ENCODE data around the gene PLK5.

The PLK5 gene

DNA sequence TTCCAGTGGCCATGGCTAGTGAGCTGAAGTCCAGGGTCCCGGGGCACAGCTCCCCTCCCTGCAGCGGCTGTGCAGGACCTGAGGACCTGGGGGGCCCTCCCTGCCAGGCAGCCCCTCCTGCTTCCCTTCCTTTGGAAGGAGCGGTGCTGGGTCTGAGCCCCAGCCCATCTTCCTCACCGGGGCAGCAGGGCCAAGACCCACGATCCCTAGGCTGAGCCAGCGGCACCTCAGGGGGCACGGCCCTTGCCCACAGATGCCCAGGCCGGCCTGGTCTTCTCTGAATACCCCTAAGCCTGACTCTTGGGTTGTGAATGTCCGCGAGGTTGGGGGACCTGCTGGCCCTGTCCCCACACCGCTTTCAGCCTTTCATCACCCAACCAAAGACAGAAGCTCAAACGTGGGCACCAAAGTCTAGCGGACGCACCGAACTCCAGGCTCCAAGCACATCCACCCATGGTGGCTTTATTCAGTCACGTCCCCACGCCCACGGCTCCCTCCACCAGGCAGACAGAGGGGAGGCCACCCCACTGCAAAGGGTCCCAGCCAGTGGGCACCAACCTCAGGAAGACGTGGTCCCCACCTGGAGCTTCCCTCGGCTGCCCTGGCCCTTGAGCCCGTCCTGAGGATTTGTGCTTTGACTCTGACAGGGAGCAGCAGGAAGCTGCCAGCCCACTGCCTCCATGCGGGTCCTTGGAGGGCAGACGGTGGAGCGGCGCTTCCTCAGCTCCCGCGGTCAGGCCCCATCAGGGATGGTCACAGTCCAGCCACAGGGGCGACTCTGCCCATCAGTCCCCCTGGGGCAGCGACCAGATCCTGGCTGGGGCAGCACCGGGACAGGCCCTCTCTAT is 52.6 kb downstream of the PLK5 start:
- DNase-seq (ENCODE audit: low read depth in 3 of 3, low spot score in 1 of 3): no peak

DNA sequence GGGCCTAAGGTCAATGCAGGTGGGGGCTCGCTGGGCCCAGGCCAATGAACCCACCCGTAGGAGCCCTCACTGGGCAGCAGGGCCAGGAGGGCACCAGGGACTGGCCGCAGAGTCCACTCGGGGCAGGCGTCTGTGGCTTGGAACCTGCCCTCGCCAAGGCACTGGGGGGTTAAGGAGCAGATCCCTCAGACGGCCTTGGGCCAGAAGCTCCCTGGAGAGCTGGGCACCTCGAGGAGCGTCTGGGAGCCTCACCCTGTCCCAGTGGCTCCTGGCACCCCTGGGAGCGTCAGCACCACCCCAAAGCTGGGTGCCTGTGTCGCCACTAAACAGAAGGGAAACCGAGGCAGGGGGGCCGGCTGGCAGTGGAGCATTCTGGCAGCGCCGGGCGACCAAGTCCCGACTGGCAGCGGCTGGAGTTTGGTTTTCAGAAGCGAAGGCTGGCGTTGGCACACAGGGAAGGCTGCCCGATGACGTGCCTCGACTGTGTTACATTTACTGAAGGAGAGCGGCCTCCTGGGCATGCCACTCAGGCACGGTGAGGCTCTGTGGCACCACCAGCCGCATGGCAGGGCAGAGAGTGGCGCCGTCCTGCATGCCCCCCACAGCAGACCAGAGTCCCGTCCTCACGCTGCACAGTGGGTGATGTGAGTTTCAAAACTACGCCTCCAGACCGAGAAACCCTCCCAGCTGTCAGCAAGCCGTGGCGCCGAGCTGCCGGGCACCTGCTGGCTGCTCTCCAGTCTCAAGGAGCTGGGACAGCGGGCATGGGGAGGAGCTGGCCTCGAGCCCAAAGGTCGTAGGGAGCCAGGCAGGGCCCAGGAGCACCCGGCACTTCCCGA is 53.4 kb downstream of the PLK5 start:
- no peak for DNase-seq (ENCODE audit: low read depth in 3 of 3, low spot score in 1 of 3)

DNA sequence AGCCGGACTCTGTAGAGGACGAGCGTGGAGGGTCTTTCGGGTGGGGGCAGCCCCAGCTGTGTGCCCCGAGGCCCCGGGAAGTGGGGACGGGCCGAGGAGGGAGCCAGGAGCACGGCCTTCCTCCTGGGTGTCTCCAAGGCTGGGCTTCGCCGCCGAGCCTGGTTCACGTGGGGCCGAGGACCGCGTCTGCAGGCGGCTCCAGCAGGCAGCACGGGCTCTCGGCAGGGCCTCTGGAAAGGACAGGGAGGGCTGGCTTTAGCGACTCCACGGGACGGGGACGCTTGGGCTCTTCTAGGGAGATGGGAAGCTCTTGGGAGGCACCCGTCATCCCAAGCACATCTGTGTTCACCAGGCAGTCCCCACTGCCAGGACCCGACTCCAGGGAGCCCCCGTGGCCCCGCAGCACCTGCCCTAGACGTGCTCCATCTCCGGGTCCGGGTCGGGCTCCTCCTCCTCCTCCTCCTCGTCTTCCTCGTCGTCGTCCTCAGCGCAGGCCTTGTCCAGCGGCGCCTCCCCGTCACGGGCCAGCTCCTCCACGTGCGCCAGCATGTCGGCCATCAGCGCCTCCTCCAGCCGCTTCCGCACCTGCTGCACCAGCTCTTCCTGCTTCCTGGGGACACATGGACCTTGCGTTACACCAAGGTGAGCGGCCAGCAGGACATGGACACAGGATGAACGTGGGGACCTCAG is 54.2 kb downstream of the PLK5 start:
- no peak for DNase-seq (ENCODE audit: low read depth in 3 of 3, low spot score in 1 of 3)

DNA sequence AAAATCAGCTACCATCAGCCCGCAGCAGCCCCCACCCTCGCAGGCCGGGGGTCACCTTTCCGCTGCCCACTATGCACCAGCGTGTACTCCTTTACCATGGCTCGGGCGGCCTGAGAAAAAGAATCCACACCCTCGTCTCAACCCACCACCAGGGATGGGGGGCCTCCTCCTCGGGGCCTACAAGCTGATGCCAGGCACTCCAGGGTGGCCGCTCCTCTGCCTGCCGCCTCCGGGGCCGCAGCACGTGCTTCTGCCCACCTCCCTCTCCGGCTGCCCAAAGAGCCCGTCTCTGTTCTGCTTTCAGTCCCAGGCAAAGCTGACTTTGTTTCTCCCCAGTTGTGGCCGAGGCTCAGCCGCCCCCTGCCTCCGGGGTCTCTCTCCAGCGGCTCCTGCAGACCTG is 55.3 kb downstream of the PLK5 start:
- DNase-seq (ENCODE audit: low read depth in 3 of 3, low spot score in 1 of 3): no peak

DNA sequence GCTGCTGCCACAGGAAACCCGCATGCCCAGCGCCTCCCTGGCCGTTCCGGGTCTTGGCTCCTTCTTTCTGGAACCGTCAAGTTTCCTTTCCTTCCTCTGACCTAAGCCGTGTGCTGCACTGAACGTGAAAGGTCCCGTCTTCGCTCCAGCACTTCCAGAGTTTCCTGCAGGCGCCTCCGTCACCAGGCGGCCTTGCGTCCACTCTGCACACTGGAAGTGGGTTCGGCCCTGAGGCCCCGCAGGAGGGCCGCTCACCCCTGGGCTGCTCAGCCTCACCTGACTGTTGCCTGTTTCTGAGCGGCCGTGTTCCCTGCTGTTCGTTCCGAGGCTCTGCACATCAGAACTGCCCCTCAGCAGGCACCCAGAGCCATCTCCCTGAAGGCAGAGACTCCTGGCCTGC is 56.5 kb downstream of the PLK5 start:
- no peak for DNase-seq (ENCODE audit: low read depth in 3 of 3, low spot score in 1 of 3)

DNA sequence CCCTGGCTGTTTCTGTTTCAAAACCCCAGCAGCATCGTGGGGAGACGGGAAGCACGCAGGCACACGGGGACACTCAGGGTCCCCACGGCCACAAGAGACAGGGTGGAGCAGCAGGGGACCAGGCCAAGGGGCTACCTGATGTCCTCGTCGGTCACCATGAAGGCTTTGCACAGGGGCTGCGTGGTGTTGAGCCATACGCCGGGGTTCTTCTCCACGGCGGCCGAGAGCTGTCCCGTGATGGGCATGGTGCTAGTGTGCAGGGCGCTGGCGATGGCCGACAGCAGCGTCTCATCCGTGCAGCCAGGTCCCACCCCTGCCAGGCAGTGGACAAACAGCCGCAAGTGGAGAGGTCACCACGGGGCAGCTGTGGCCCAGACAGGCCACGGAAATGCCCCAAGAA is 57.1 kb downstream of the PLK5 start:
- no peak for DNase-seq (ENCODE audit: low read depth in 3 of 3, low spot score in 1 of 3)

DNA sequence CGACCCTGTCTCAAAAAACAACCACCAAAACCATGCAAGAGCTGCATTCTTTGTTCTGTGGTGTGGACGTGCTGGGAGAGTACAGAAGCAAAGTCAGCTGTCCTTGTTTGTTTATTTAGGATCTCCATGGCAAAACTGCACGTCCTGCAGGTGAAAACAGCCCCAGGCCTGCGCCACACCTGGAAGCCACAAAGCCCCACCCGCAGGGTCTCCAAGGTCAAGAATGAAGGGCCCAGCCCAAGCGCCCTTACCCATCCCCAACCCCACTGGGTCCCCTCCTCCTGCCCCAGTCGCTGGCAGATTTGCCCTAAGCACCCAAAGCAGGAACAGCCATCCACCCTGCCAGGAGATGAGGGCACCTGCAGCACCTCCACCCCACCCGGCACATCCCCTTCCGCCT is 58.3 kb downstream of the PLK5 start:
- DNase-seq (ENCODE audit: low read depth in 3 of 3, low spot score in 1 of 3): no peak

DNA sequence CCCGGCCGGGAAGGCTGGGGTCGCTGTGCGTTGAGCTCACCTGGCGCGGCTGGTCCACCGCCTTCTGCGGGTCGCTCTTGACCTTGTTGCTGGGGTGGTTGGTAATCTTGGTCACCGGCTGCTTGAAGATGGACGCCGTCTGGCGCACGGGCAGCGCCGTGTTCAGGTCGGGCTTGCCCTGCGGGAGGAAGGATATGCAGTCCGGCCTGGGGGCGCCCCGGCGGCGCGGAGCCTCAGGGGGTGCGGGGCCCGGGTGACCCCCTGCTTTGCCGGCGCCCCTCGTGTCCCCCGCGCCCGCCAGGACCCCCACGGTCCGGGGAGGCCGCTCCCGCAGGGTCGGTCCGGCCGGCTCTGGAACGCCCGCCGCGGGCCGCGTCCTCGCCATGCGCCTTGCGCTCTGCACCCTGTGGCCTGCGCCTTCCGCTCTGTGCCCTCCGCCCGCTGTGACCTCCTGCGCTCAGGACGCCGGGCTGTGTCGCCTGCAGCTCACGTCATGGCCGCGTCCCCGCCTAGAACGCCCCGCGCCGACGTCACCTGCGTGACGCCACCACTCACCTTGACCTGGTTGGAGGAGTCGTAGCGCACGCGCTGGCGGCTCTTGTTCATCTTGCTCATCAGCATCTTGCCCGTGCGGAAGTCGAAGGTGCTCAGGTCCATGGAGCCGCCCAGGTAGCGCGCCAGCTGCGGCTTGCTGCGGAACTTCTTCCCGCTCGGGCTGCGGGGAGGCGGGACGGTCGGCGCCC is 60.8 kb downstream of the PLK5 start:
- no peak for DNase-seq (ENCODE audit: low read depth in 3 of 3, low spot score in 1 of 3)

DNA sequence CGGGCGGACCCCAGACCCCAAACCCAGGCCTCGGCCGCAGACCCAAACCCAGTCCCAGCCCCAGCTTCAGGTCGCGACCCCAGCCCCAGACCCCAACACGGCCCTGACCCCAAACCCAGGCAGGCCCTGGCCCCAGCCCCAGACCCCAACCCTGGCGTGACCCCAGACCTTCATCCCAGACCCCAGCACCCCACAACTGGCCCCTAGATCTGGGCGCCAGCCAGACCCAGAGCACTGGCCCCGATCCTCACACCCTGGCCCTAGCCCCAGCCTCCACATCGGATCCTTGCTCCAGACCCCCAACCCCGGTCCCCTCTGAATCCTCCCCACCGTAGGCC is 61.3 kb downstream of the PLK5 start:
- no peak for DNase-seq (ENCODE audit: low read depth in 3 of 3, low spot score in 1 of 3)

All from stimulated activated CD4-positive, alpha-beta T cell treated with anti-CD3 and anti-CD28 coated beads, TNF-alpha, amount 100 ng/mL, for 1 hour (primary cell).